B cell (primary cell): ENCODE results near the gene TMEM37.

ENCODE experiments used
- CTCF ChIP-seq: fragments of 200-600 bp; IDR thresholded peaks from one replicate; pipeline ENCODE4 v1.8.0; 2022; ENCODE audit warnings: antibody characterized with exemption, mild to moderate bottlenecking
- EZH2 ChIP-seq: IDR thresholded peaks from 2 replicates; pipeline ENCODE4 v1.6.1; 2012; ENCODE audit warnings: borderline replicate concordance, low read depth, mild to moderate bottlenecking, moderate library complexity, low read length; ENCODE audit not compliant: insufficient read depth, poor library complexity, severe bottlenecking

GRCh38 chr2:119478188-119478977, 46.7 kb downstream of the TMEM37 start:
- TF ChIP-seq CTCF: no peak
- no peak for TF ChIP-seq EZH2
